ENCODE data around the gene RPL3.

Gene RPL3

GRCh38 chr22:39273950-39274887, 45.2 kb downstream of the RPL3 start:
- CTCF ChIA-PET, result interaction anchor here (0.8 to 1.5 kb wide), 2 partner anchors 13 to 36 kb away, joined by 3 to 4 read pairs; no protein-coding TSS in a partner anchor
- Histone ChIP-seq H3K4me1 (ENCODE audit: control extremely low read depth in 1 of 4, control insufficient read depth in 4 of 4, insufficient read depth in 4 of 4, low read length in 3 of 4) (no peaks in the 10 kb centered on the region), H3K36me3 (ENCODE audit: control insufficient read depth in 4 of 4, insufficient read depth in 4 of 4, low read length in 3 of 4) (no peaks in the 10 kb centered on the region), H3K27me3 (replicated peaks in 2 of 5; ENCODE audit: control insufficient read depth in 4 of 5, insufficient read depth in 5 of 5, low read length in 4 of 5) (peaks cover 0 to 78% (median 32%) of the 10 kb centered on the region in 5 experiments), H3K4me3 (ENCODE audit: control insufficient read depth in 1 of 7, extremely low read depth in 1 of 7, insufficient read depth in 4 of 7, low read depth in 2 of 7, low read length in 6 of 7) (no peak overlapping the region), H3K27ac (ENCODE audit: insufficient read depth in 1 of 2, low read depth in 1 of 2, low read length in 2 of 2, poor library complexity in 1 of 2, severe bottlenecking in 2 of 2) (no peak overlapping the region), H3K9me3 (ENCODE audit: control extremely low read depth in 1 of 5, control insufficient read depth in 4 of 5, insufficient read depth in 2 of 5, low read depth in 1 of 5, low read length in 4 of 5) (peaks cover 0 to 13% (median 9%) of the 10 kb centered on the region in 5 experiments)
- WGBS (ENCODE audit: insufficient coverage), result 87% methylated on average over 12 of the region's 17 CpGs
- DNase-seq, result no peak
- POLR2A ChIA-PET, result no interaction called here

- Histone ChIP-seq H3K36me3 (ENCODE audit: control insufficient read depth in 4 of 4, insufficient read depth in 4 of 4, low read length in 3 of 4) (no peaks in the 10 kb centered on the region), H3K27ac (ENCODE audit: insufficient read depth in 1 of 2, low read depth in 1 of 2, low read length in 2 of 2, poor library complexity in 1 of 2, severe bottlenecking in 2 of 2) (no peak overlapping the region), H3K27me3 (replicated peaks in 2 of 5; ENCODE audit: control insufficient read depth in 4 of 5, insufficient read depth in 5 of 5, low read length in 4 of 5) (peaks cover 0 to 60% (median 28%) of the 10 kb centered on the region in 5 experiments), H3K9me3 (ENCODE audit: control extremely low read depth in 1 of 5, control insufficient read depth in 4 of 5, insufficient read depth in 2 of 5, low read depth in 1 of 5, low read length in 4 of 5) (peaks cover 0 to 8% (median 3%) of the 10 kb centered on the region in 5 experiments), H3K4me1 (ENCODE audit: control extremely low read depth in 1 of 4, control insufficient read depth in 4 of 4, insufficient read depth in 4 of 4, low read length in 3 of 4) (no peaks in the 10 kb centered on the region), H3K4me3 (ENCODE audit: control insufficient read depth in 1 of 7, extremely low read depth in 1 of 7, insufficient read depth in 4 of 7, low read depth in 2 of 7, low read length in 6 of 7) (no peak overlapping the region)
- no peak for DNase-seq
- ChIA-PET POLR2A (no interaction called here), CTCF (no interaction called here)
- WGBS (ENCODE audit: insufficient coverage), result 94% methylated on average over 8 of the region's 9 CpGs
Measured at GRCh38 chr22:39270792-39271191, 48.6 kb downstream of the RPL3 start.

- no peaks in the 10 kb centered on the region for H3K4me1 ChIP-seq (ENCODE audit: control extremely low read depth in 1 of 4, control insufficient read depth in 4 of 4, insufficient read depth in 4 of 4, low read length in 3 of 4)
- no peak overlapping the region for H3K4me3 ChIP-seq (ENCODE audit: control insufficient read depth in 1 of 7, extremely low read depth in 1 of 7, insufficient read depth in 4 of 7, low read depth in 2 of 7, low read length in 6 of 7)
- H3K36me3 ChIP-seq (ENCODE audit: control insufficient read depth in 4 of 4, insufficient read depth in 4 of 4, low read length in 3 of 4), result no peaks in the 10 kb centered on the region
- ChIA-PET CTCF (interaction anchor here (1.2 to 1.4 kb wide), 2 partner anchors 9 to 47 kb away, joined by 3 read pairs; no protein-coding TSS in a partner anchor), POLR2A (no interaction called here)
- H3K27ac ChIP-seq (ENCODE audit: insufficient read depth in 1 of 2, low read depth in 1 of 2, low read length in 2 of 2, poor library complexity in 1 of 2, severe bottlenecking in 2 of 2), result no peak overlapping the region
- H3K9me3 ChIP-seq (ENCODE audit: control extremely low read depth in 1 of 5, control insufficient read depth in 4 of 5, insufficient read depth in 2 of 5, low read depth in 1 of 5, low read length in 4 of 5), result peaks cover 0 to 8% (median 3%) of the 10 kb centered on the region in 5 experiments
- no peak for DNase-seq
- H3K27me3 ChIP-seq (replicated peaks in 2 of 5; ENCODE audit: control insufficient read depth in 4 of 5, insufficient read depth in 5 of 5, low read length in 4 of 5), result peaks cover 0 to 61% (median 28%) of the 10 kb centered on the region in 5 experiments
- WGBS (ENCODE audit: insufficient coverage), result 60% methylated on average over 5 of the region's 5 CpGs
Measured at GRCh38 chr22:39270280-39270679, 49.1 kb downstream of the RPL3 start.

GRCh38 chr22:39269095-39269790, 50.2 kb downstream of the RPL3 start:
- H3K27ac ChIP-seq (ENCODE audit: insufficient read depth in 1 of 2, low read depth in 1 of 2, low read length in 2 of 2, poor library complexity in 1 of 2, severe bottlenecking in 2 of 2), result no peak overlapping the region
- WGBS (ENCODE audit: insufficient coverage), result 66% methylated on average over 6 of the region's 11 CpGs
- POLR2A ChIA-PET, result no interaction called here
- no peak overlapping the region for H3K4me3 ChIP-seq (ENCODE audit: control insufficient read depth in 1 of 7, extremely low read depth in 1 of 7, insufficient read depth in 4 of 7, low read depth in 2 of 7, low read length in 6 of 7)
- DNase-seq, result no peak
- H3K36me3 ChIP-seq (ENCODE audit: control insufficient read depth in 4 of 4, insufficient read depth in 4 of 4, low read length in 3 of 4), result no peaks in the 10 kb centered on the region
- H3K9me3 ChIP-seq (ENCODE audit: control extremely low read depth in 1 of 5, control insufficient read depth in 4 of 5, insufficient read depth in 2 of 5, low read depth in 1 of 5, low read length in 4 of 5), result peaks cover 0 to 8% (median 3%) of the 10 kb centered on the region in 5 experiments
- CTCF ChIA-PET, result interaction anchor here (0.9 to 1.4 kb wide), 4 partner anchors 10 to 46 kb away, joined by 3 to 4 read pairs (median 3); no protein-coding TSS in a partner anchor
- H3K27me3 ChIP-seq (replicated peaks in 2 of 5; ENCODE audit: control insufficient read depth in 4 of 5, insufficient read depth in 5 of 5, low read length in 4 of 5), result peaks cover 0 to 63% (median 26%) of the 10 kb centered on the region in 5 experiments
- H3K4me1 ChIP-seq (ENCODE audit: control extremely low read depth in 1 of 4, control insufficient read depth in 4 of 4, insufficient read depth in 4 of 4, low read length in 3 of 4), result no peaks in the 10 kb centered on the region

- ChIA-PET CTCF (interaction anchor here (0.5 to 1.4 kb wide), 4 partner anchors 15 to 1386 kb away, joined by 3 to 4 read pairs (median 3); no protein-coding TSS in a partner anchor), POLR2A (no interaction called here)
- Histone ChIP-seq H3K9me3 (ENCODE audit: control extremely low read depth in 1 of 5, control insufficient read depth in 4 of 5, insufficient read depth in 2 of 5, low read depth in 1 of 5, low read length in 4 of 5) (peaks cover 0 to 8% (median 3%) of the 10 kb centered on the region in 5 experiments), H3K27ac (ENCODE audit: insufficient read depth in 1 of 2, low read depth in 1 of 2, low read length in 2 of 2, poor library complexity in 1 of 2, severe bottlenecking in 2 of 2) (no peak overlapping the region), H3K4me3 (ENCODE audit: control insufficient read depth in 1 of 7, extremely low read depth in 1 of 7, insufficient read depth in 4 of 7, low read depth in 2 of 7, low read length in 6 of 7) (no peak overlapping the region), H3K4me1 (ENCODE audit: control extremely low read depth in 1 of 4, control insufficient read depth in 4 of 4, insufficient read depth in 4 of 4, low read length in 3 of 4) (no peaks in the 10 kb centered on the region), H3K27me3 (replicated peaks in 2 of 5; ENCODE audit: control insufficient read depth in 4 of 5, insufficient read depth in 5 of 5, low read length in 4 of 5) (peaks cover 0 to 62% (median 24%) of the 10 kb centered on the region in 5 experiments), H3K36me3 (ENCODE audit: control insufficient read depth in 4 of 4, insufficient read depth in 4 of 4, low read length in 3 of 4) (no peaks in the 10 kb centered on the region)
- 94% methylated on average over 7 of the region's 7 CpGs for WGBS (ENCODE audit: insufficient coverage)
- DNase-seq, result no peak
Measured at GRCh38 chr22:39268645-39269044, 50.8 kb downstream of the RPL3 start.

GRCh38 chr22:39267974-39268373, 51.4 kb downstream of the RPL3 start:
- Histone ChIP-seq H3K27ac (ENCODE audit: insufficient read depth in 1 of 2, low read depth in 1 of 2, low read length in 2 of 2, poor library complexity in 1 of 2, severe bottlenecking in 2 of 2) (no peak overlapping the region), H3K4me1 (ENCODE audit: control extremely low read depth in 1 of 4, control insufficient read depth in 4 of 4, insufficient read depth in 4 of 4, low read length in 3 of 4) (no peaks in the 10 kb centered on the region), H3K36me3 (ENCODE audit: control insufficient read depth in 4 of 4, insufficient read depth in 4 of 4, low read length in 3 of 4) (no peaks in the 10 kb centered on the region), H3K9me3 (ENCODE audit: control extremely low read depth in 1 of 5, control insufficient read depth in 4 of 5, insufficient read depth in 2 of 5, low read depth in 1 of 5, low read length in 4 of 5) (peaks cover 0 to 8% (median 3%) of the 10 kb centered on the region in 5 experiments), H3K27me3 (replicated peaks in 2 of 5; ENCODE audit: control insufficient read depth in 4 of 5, insufficient read depth in 5 of 5, low read length in 4 of 5) (peaks cover 0 to 61% (median 22%) of the 10 kb centered on the region in 5 experiments), H3K4me3 (ENCODE audit: control insufficient read depth in 1 of 7, extremely low read depth in 1 of 7, insufficient read depth in 4 of 7, low read depth in 2 of 7, low read length in 6 of 7) (no peak overlapping the region)
- no peak for DNase-seq
- WGBS (ENCODE audit: insufficient coverage), result 97% methylated on average over 5 of the region's 8 CpGs
- ChIA-PET POLR2A (no interaction called here), CTCF (interaction anchor here (0.5 to 0.8 kb wide), 3 partner anchors 19 to 1385 kb away, joined by 3 to 4 read pairs (median 3); no protein-coding TSS in a partner anchor)

Data from common myeloid progenitor, CD34-positive (primary cell).